HG03460 (cell line): ENCODE results near the gene CDK8.

Source experiments
- ATAC-seq: cut with Tn5 transposase; IDR thresholded peaks from one replicate; pipeline ENCODE4 v1.9.1; 2021; ENCODE audit not compliant: unreplicated experiment

CDK8 gene

DNA sequence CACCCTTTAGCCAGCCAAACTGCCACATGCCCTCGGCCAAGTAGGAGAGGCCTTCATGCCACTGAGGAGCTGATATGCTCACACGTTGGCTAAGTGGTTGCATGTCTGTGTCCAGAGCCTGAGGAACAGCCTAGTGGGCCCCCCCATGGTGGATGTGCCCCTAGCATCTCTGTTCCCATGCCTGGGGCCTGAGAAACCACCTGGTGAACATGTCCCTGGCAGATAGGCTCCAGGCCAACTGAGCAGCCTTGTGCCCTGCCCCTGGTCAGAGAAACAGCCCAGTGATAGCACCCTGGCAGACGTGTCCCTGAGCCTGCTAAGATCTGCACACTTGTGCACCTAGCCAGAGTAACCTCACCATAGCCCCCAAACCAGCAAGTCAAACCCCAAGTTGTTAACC lies 181.7 kb downstream of the CDK8 start:
- ATAC-seq = no peak

DNA sequence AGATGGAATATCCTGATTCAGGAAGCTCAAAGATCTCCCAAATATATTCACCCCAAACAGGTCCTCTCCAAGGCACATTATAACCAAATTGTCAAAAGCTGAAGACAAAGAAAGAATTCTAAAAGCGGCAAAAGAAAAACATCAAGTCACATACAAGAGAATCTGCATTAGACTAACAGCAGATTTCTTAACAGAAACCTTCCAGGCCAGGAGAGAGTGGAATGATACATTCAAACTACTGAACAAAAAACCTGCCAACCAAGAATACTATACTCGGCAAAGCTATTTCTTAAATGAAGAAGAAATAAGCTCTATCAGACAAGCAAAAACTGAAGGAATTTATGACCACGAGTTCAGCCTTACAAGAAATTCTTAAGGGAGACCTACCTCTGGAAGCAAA lies 183.0 kb downstream of the CDK8 start:
- ATAC-seq = no peak

DNA sequence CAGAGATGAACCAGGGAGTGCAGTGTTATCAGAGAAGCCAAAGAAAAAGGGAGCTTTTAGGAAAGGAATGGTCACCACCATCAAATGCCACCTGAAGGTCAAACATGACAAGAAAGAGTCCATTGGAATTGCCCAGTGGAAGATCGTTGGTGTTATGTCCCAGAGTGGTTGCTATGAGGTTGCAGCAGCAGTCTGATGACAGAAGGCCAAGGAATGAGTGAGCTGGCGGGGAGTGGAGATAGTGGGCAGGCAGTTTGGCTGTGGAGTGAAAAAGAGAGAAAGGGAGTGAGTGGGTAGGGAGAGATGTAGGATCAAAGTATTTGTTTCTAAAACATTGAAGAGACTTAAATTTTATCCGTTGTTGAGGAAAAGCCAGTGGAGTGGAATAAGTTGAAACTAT lies 186.2 kb downstream of the CDK8 start:
- no peak for ATAC-seq

DNA sequence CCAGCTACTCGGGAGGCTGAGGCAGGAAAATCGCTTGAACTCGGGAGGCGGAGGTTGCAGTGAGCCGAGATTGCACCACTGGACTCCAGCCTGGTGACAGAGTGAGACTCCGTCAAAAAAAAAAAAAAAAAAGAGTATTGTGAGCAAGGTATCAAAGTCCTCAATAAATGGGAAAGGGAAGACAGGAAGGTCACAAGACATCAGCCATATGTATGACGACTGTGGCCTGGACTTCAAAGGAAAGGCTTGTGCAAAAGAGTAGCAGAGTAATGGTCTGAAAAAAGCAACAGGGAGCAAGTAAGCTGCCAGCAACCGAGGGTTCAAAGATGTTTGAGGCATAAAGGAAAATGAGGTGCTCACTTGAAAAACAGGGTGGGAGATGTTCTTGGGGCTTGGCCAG lies 187.5 kb downstream of the CDK8 start:
- ATAC-seq = no peak

DNA sequence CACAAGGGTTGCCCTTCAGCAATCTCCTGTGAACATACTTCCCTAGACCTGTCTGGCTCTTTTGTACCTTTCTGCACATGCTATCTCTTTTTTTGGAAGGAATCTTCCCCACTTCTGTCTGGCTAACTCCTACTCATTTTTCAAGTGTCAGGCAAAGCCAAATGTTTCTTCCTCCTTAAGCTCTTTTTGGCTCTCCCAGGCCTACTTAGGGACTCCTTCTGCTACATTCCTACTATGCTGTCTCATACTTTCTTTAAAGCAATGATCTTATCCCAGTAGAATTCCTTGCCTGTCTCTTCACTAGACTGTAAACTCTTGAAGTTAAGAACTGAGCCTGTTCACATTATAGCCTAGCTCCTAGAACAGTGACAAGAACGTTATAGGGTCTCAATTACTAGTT lies 188.6 kb downstream of the CDK8 start:
- ATAC-seq = no peak

DNA sequence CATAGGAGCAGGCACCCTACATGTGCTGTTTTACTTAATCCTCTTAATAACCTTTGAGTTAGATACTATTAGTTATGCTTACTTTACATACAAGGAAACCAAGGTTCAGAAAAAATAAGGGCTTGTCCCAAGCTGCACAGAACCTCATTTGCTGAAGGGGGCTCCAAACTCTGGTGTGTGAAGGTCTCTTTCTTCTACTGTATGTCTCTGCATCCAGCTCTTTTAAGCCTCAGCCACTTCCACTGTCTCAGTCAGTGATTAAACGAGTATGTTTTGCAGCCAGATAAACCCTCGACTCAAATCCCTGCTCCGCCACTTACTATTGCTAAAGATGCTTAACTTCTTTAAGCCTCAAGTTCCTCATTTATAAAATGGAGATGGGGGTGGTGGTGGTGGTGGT lies 191.2 kb downstream of the CDK8 start:
- ATAC-seq = no peak

DNA sequence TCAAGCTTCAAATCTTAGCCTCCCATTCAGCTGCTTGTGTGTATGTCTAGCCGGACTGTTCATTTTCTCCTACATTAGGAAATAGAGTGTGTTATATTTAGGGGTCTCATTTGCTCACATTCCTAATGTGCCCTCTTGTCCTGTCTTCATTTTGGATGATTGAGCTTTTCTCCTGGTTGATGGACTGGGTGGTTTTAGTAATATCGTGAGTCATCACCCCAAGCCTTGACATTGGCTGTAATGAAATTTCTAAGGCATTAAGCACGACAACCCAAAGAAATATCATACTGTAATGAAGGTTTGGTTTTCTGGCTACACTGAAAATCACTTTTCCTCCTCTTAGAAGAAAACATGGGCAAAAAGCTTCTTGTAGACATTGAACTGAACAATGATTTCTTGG lies 192.8 kb downstream of the CDK8 start:
- no peak for ATAC-seq

DNA sequence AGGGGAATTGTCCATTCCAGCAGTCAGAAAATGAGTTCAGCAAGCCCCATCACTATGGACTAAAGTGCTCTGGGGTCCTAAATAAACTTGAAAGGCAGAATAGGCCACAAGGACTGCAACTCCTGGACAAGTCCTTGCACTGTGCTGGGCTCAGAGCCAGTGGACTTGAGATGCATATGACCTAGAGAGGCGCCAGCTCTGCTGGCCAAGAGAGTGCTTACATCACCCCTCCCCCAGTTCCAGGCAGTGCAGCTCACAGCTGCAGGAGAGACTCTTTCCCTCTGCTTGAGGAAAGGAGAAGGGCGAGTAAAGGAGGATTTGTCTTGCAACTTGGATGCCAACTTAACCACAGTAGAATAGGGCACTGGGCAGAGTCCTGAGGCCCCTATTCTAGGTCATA lies 194.1 kb downstream of the CDK8 start:
- no peak for ATAC-seq

DNA sequence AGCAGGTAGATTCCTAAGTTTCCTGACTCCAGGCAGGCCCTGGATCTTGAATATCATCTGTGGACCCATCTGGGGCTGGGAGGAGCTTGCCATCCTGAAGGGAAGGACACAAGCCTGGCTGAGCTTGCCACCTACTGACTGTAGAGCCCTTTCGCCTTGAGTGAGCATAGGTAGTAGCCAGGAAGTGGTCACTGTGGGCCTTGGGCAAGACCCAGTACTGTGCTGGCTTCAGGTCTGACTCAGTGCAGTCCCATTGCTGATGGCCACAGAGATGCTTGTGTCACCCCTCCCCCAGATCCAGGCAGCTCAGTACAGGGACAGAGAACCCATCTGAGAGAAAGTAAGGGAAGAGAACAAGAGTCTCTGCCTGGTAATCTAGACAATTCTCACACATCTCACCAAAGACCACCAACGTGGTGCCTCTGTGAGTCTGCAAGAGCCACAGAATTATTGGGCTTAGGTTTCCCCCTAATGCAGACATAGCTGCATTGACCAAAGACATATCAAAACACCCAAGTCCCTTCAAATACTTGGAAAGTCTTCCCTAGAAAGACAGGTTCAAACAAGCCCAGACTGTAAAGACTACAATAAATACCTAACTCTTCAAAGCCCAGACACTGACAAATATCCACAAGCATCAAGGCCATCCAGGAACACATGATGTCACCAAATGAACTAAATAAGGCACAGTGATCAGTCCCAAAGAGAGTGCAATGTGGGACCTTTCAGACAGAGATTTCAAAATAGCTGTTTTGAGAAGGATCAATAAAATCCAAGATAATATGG lies 195.3 kb downstream of the CDK8 start:
- ATAC-seq = no peak
